Measurements from ENCODE around the gene COL17A1.

The COL17A1 gene

GRCh38 chr10:104029521-104029860 lies 56.2 kb downstream of the COL17A1 start:
- no peak for DNase-seq

DNA sequence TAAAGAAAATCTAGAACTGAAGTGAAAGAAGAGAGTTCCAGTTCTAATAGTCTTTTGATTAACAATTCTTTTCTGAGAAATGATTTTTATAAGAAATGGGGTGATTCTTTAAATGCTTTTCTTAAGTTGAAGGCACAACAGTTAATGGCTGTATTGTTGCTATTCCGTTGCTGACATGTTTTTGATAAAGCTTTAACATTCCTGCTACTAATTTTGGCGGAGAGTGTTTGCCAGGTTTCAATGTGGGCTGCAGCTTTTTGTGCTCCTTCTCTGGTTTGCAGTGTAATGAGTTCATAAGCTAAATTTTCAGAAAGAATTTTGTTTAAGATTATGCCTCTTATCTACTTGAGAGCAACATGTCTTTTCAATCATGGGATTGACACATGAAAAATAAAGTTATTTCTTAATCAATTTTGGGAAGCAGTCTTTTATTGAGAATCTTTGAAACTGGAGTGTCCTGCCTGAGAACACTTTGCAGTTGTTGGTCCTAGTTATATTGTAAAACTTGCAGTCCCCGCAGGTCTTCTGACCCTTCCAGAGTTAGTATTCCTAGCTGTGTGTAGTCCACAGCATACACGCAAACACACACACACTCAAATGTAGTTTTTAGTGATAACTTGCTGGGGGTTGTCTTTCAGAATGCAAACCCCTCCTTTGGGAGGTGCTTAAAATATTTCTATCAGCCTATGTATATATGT lies 56.7 kb downstream of the COL17A1 start:
- DNase-seq: no peak

DNA sequence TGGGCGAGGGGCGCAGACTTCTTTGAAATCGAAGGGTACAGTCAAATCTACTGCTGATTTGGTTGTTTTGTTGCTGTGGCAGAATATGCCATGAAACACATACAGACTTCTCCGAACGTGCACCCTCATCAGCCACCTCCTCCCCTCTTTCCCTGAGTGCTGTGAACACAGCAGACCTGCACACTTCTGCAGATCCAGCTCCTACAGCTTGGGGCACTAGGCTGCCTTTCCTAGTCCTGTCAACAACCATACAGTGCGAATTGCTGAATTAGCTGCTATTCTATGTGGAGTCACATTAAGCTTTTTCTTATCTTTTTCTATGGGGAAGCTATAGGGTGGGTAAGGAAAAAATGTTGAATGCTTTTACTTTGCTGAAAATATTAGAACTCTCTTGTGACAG lies 57.5 kb downstream of the COL17A1 start:
- DNase-seq: no peak

DNA sequence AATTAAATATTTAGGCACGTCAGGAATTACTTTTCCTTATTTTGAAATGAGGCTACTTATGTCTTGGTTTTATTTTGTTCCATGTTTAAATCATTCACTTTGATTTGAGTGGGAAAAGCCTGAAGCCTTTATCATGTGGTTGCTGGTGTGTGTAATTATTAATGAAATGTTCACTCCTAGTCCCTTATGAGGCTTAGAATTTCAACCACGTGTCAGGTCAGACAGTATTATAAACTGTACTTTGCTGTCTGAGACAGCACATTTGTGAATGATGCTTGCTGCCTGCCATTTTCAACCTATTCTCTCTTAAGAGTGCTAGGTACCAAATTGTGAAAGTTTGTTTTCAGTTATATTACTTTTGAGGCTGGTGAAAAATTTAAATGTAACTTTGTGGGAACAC lies 58.9 kb downstream of the COL17A1 start:
- no peak for DNase-seq

DNA sequence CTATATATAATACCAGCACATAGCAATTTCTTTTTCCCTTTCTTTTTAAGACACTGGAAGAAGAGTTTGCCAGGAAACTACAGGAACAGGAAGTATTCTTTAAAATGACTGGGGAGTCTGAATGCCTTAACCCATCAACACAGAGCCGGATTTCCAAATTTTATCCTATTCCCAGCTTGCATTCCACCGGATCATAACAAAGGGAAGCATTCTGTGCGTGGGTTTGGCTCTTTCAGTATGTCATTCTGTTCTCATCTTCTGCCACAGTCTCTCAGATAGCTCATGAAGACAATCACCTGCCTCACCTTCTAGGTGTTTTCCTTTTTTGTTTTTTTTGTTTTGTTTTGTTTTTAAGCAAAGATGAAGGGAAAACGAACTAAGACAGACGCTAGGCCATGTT lies 60.2 kb downstream of the COL17A1 start:
- no peak for DNase-seq

DNA sequence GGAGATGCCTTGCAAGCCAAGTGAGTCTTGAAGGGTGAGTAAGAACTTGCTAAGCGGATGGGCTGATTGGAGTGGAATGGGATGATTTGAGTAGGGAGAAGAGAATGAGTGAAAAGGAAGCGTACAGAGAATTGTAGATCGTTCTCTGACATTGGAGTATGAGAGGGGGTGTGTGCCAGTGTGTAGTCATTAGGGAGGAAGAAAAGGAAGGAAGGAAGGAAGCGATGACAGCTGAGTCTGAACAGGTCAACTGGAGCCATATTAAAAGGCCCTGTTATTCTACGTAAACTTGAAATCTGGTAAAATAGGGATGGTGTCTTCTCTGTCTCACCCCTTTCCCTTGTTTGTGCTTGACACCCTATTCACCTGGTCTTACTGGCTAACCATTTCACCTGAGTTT lies 63.7 kb downstream of the COL17A1 start:
- DNase-seq: no peak

- no peak for DNase-seq
These were observed 64.4 kb downstream of the COL17A1 start for GRCh38 chr10:104021246-104021645.

DNA sequence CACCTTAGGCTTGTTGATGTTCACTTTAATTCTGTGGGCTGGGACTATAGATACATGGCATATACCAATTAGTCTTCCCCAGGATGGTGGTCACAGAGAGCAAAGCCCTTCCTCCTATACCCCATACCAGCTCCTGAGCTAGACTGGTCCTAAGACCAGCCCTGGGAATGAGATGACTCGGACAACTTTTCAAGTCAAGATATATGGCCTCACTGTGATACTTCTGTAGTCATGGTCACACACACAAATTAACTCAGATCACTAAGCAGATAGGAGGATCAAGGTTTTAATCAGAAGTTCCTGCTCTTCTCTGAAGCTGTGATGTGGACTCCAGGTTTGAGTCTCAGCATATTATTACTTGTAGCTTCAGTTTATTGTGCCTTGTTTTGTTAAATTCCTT lies 65.7 kb downstream of the COL17A1 start:
- DNase-seq: no peak

DNA sequence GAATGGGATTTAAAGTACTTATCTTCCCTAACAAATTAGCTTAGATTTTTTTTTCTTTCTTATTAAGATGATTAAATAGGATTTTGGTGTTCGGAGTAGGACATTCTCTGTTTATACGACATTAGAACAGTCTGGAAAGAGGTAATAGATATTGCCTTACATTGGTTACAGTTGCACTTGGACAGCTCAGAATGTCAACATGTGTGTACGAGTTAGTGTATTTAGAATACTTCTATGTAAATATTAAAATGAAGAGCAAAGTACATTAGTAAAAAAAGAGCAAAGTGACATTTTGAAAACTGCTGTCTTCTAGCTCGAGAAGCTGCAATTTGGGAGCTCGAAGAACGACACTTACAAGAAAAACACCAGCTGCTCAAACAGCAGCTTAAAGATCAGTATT lies 67.2 kb downstream of the COL17A1 start:
- DNase-seq: no peak

DNA sequence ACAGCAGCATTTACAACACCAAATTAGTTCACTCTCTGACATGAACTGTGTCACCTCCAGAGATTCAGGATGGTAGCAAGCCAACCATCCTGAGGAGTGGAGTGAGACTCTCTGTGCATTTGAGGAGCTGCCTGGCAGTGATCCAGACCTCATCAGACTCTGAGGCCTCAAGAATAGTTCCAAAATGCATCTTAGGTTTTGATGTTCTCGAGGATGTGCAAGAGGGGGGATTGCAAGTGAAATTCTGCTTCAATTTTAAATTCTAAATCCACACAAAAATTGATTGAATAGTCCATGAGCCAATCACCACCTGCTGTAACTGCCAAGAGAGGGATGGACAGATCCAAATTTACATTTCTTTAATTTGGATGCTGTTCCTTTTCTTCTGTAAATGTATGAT lies 69.0 kb downstream of the COL17A1 start:
- no peak for DNase-seq

GRCh38 chr10:104014176-104014575 lies 71.5 kb downstream of the COL17A1 start:
- DNase-seq: no peak

DNA sequence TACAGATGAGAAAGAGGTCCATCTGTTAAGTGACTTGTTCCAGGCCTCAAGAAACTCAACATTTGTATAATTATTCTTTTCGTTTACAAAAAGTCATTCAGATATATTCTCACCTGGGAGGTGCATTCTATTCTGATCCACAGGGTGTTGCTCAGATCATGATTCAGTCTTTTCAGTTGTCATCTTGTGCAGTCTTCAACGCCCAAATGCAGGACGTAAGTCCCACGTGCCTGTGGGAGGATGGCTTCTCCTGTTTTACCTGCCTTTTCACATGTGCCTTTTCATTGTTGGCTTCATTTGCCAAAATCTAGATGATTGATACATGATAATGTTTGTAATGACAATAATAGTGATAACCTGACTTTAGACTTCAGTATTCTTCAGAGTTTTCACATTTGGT lies 72.2 kb downstream of the COL17A1 start:
- DNase-seq: no peak

DNA sequence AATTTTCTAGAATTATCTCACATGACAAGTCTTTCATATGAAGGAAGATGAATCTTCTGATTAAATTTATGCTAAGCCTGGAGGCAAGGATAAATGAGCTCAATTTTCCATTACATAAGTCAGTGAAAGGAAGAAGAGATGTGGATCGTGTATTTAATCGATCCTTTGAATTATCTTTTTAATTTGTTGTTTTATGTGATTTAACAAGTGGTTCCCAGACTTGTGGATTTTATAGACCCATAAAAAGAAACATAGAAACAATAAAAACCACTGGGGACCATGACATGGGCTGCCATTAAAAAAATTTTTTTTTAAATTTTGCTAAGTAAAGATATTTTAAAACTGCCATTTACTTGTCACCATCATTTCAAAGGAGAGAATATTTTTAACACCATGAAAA lies 73.8 kb downstream of the COL17A1 start:
- DNase-seq: no peak

- DNase-seq: no peak
These were observed 80.4 kb downstream of the COL17A1 start for GRCh38 chr10:104005172-104005863.

DNA sequence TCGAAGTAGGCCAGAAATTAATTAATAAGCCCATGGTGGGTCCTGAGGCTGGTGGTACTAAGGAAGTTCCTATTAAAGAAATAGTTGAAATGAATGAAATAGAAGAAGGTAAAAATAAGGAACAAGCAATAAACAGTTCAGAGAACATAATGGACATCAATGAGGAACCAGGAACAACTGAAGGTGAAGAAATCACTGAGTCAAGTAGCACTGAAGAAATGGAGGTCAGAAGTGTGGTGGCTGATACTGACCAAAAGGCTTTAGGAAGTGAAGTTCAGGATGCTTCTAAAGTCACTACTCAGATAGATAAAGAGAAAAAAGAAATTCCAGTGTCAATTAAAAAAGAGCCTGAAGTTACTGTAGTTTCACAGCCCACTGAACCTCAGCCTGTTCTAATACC lies 82.8 kb downstream of the COL17A1 start:
- DNase-seq: no peak

DNA sequence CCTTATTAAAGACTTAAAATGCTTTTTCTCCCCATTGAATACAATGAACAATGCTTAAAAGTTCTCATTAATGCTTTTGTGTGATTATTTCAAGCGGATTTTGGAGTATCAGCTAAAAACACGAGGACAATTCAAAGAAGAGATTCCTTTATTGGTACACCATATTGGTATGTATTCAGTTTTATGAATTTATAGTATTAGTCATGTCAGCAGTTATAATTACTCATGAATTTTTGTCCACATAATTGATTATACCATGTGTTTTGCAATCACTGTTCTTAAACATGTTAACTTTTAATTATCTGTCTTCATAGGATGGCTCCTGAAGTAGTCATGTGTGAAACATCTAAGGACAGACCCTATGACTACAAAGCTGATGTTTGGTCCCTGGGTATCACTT lies 86.9 kb downstream of the COL17A1 start:
- DNase-seq: no peak

DNA sequence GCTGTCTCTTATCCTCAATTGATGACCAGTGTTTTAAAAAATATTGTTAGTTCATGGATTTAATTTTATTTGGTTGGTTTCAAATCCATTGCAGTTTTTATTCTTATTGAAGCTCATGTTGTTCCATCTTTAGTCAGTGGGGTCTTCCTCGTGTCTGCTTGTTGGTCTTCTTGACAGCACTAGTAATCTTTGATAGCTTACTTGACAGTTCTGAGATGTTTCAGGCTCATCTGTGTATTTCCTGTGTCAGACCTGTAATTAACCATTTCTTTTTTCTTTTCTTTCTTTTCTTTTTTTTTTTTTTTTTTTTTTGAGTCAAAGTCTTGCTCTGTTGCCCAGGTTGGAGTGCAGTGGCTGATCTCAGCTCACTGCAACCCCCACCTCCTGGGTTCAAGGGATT lies 90.5 kb downstream of the COL17A1 start:
- no peak for DNase-seq

- no peak for DNase-seq
These were observed 94.1 kb downstream of the COL17A1 start for GRCh38 chr10:103991393-103992128.

DNA sequence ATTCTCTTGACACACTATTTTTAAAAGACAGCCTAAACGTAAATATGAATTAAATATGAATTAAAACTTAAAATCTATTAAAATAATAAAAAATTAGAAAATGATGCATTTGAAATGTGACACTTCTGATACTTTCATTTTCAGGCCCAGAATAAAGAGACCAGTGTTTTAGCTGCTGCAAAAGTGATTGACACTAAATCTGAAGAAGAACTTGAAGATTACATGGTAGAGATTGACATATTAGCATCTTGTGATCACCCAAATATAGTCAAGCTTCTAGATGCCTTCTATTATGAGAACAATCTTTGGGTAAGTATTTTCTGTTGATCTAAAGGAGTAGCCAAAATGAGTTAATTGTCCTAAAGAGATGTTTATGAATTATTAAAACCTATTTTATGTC lies 95.1 kb downstream of the COL17A1 start:
- no peak for DNase-seq

DNA sequence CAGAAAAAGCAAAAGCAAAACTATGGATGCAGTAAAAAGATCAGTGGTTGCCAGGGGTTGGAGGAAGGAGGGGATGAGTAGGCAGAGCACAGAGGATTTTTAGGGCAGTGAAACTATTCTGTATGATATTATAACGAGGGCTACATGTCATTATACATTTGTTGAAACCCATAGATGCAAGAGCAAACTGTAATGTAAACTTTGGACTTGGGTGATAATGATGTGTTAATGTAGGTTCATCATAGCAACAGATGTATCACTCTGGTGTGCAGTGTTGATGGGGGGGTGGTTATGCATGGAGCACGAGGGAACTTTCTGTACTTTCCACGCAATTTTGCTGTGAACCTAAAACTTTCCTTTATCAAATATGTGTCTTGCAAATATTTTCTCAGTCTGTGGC lies 95.6 kb downstream of the COL17A1 start:
- no peak for DNase-seq

DNA sequence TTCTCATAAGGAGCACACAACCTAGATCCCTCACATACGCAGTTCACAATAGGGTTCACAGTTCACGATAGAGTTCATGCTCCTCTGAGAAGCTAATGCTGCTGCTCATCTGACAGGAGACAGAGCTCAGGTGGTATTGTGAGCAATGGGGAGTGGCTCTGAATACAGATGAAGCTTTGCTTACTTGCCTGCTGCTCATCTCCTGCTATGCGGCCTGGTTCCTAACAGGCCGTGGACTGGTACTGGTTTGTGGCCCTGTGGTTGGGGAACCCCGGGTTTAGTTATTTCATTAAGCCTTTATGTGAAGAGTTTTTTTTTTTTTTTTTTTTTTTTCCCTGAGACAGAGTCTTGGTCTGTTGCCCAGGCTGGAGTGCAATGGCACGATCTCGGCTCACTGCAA lies 99.3 kb downstream of the COL17A1 start:
- DNase-seq: no peak

DNA sequence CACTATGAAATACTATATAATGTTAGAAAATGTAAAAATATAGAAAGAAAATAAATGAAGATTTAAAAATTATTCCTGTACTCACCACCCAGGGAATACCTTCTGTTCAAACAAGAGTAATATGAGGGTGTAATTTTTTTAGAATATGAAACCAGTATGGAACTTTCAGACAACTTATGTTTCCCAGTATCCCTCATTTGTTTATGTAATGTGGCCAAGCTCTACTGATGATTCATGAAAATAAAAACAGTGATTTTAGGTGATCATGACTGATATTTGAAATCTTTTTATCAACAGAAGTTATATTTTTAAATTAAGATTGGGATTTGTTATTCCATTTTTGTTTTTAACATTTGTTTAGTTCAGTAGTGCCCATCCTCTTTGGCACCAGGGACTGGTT lies 100.0 kb downstream of the COL17A1 start:
- DNase-seq: no peak

DNA sequence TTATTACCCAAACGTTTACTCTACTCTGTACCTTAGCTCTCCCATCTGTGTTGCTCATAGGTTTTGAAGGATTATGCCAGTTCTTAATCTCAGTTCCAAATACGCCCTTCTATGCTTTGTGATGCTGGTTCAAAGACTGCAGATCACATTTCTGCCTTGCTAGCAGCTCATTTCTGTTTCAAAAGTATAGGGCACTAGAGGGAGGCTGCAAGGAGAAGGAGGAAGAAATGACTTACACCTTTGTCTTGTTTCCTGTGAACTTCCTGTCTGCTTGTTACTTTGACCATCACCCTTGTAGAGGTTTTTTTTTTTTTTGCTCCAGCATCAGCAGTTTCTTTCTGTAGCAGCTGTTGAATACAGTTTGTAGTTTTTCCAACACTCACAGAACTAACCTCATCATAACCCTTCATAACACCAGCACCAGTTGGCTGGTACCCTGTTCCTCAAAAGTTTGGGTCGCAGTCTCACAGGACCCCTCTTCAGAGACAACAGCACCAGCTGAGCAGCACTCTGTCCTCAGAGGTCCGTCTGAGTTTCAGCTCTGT lies 102.2 kb downstream of the COL17A1 start:
- no peak for DNase-seq

DNA sequence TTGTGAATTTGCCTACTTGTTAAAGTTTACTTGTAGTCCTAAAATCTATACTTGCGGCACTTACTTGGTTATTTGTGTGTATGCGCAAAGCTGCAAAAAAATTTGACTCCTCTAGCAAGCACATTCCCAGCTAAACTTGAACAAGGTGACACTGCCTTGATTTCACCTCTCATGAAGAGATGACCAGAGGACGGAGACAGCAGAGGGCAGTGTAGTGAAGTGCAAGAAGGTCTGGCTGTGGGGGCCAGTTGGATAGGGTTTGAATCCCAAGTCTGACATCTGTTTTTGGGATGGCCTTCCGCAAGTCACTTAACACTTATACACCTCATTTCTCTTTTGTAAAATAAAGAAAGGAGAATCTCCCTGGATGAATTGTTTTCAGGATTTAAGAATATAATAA lies 103.0 kb downstream of the COL17A1 start:
- no peak for DNase-seq
